HS-5 (cell line): Measurements from ENCODE around the gene PRKRIP1.
"Not testable (repeated sequence)": the region's sequence is repeated elsewhere in the genome, so short reads cannot be mapped to it uniquely, and the experiment has no call there.

Experiments used
- DNase-seq: peaks from one replicate; pipeline ENCODE4 v3.0.0-alpha.2; 2012; ENCODE audit warnings: low read depth

The PRKRIP1 gene

DNA sequence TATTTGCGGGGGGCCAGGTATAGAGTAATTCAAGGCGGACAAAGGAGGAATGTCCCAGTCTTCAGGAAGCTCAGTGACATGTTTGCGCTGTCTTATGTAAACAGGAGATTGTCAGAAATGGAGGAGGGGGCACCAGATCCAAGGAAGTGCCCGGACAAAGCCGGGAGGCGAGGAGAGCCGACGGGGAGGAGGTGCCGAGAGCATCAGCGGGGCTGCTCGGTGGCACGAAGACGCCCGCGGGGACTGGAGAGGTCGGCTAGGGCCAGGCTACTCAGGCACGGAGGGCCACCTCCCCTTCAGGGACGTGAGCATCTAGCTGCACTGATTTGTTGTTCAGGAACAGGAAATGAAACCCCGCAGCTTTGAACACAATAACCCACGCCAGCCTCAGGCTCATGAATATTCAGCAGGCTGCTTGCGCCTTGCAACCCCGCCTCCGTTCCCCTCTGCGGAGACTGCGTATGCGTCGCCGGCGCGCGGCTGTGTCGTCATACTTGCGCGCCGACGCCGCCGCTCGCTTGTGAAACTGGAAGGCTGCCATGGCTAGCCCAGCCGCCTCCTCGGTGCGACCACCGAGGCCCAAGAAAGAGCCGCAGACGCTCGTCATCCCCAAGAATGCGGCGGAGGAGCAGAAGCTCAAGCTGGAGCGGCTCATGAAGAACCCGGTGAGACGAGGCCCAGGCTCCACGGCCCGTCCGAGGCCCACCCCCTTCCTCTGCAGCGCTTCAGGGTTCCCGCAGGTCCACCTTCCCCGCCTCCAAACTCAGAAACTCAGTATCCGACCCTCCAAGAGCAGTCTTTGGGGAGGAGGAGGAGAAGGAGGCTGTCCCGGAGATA is at the start of gene PRKRIP1:
TSS of gene PRKRIP1 (plus strand) at position 491 of the 837 bp plus-strand sequence. CDS start at position 540, 49 bp downstream.
- peak; percentile 64 for DNase-seq

GRCh38 chr7:102346983-102347382 is 49.2 kb upstream of the PRKRIP1 start:
- not testable (repeated sequence) for DNase-seq

DNA sequence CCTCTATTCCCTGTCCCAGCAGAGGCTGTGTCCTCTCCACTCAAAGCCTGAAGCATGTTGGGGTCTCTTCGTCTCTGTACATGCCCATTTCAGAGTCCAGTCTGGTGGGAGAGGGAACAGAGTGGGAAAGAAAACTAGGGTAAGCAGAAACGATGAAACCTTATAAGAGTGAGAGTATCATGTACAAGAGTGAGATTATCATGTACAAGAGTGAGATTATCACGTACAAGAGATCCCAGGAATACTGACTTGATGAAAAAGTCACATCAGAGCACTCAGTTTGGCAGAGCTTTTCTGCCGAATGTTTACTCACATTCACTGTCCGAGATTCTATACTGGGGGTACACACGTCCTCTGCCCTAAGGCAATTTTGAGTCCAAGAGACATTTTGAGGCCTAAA is 39.8 kb upstream of the PRKRIP1 start, which contains the start of gene SPDYE6:
TSS of gene SPDYE6 (minus strand) at position 101 of the 400 bp plus-strand sequence. CDS start 421 bp downstream, outside the sequence.
- DNase-seq, result not testable (repeated sequence)

DNA sequence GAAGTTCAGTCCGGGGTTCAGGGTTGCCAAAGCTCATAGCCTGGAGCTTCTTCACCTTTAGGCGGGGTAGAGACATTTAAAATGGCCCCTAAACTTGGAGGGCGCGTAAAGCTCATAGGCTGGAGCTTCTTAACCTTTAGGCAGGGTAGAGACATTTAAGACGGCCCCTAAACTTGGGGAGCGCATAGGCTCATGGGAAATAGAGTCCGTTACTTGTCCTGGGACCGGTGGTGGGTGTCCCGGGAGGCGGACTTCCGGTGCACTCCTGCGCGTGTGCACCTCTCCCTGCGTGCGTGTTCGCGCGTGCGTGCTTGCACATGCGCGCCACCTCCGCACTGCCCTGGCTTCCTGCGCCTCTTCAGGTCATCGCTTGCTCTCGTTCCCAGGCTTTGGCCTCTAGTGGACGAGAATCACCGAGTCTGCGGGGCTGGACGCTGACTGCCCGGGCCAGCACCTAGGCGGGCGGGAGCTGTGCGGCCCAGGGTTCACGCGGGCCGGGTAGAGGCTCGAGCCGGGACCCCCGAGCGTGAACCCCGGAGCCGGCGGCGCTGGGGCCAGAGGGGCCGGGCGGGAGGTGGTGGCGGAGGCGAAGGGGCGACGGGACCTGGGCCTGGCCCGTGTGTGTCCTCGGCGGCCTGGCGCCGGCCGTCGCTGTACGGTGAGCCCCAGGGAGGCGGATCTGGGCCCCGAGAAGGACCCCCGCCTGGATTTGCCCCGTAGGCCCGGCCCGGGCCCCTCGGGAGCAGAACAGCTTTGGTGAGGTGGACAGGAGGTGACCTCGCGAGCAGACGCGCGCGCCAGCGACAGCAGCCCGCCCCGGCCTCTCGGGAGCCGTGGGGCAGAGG is 32.4 kb upstream of the PRKRIP1 start:
- peak; percentile 73 for DNase-seq

- DNase-seq, result not testable (repeated sequence)
Observed at GRCh38 chr7:102364394-102364886, 31.7 kb upstream of the PRKRIP1 start.

- not testable (repeated sequence) for DNase-seq
Observed at GRCh38 chr7:102365390-102365789, 30.8 kb upstream of the PRKRIP1 start.

- DNase-seq, result not testable (repeated sequence)
Observed at GRCh38 chr7:102370038-102370437, 26.1 kb upstream of the PRKRIP1 start.

DNA sequence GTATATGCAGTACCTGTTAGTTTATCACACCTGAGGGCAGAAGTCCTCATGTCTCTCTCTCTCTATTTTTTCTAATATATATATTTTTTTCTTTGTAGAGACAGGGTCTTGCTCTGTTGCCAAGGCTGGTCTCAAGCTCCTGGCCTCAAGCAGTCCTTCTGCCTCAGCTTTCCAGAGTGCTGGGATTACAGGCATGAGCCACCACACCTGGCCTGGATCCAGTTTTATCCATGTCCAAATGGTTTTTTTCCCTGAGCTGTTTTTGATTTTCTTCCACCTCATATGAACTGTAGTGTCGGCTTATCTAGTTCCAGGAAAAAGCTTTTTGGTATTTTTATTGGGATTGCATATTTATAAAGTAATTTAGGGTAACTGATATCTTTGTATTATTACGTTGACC is 23.4 kb upstream of the PRKRIP1 start:
- not testable (repeated sequence) for DNase-seq

GRCh38 chr7:102376964-102377466 is 19.1 kb upstream of the PRKRIP1 start:
- DNase-seq, result no peak

DNA sequence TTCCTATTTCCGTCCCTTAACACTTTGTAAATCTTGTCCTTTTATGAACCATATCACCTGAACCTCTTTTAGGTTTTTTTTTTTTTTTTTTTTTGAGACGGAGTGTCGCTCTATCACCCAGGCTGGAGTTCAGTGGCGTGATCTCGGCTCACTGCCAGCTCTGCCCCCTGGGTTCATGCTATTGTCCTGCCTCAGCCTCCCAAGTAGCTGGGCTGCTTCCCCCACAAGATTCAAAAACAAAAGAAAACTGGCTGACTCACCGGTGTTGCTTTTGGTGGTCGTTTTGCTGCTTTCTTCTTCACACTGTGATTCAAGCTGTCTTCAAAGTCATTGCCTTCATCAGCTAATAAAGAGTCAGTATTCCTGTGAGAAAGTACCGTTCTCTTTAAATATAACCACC is 15.3 kb upstream of the PRKRIP1 start:
- not testable (repeated sequence) for DNase-seq

DNA sequence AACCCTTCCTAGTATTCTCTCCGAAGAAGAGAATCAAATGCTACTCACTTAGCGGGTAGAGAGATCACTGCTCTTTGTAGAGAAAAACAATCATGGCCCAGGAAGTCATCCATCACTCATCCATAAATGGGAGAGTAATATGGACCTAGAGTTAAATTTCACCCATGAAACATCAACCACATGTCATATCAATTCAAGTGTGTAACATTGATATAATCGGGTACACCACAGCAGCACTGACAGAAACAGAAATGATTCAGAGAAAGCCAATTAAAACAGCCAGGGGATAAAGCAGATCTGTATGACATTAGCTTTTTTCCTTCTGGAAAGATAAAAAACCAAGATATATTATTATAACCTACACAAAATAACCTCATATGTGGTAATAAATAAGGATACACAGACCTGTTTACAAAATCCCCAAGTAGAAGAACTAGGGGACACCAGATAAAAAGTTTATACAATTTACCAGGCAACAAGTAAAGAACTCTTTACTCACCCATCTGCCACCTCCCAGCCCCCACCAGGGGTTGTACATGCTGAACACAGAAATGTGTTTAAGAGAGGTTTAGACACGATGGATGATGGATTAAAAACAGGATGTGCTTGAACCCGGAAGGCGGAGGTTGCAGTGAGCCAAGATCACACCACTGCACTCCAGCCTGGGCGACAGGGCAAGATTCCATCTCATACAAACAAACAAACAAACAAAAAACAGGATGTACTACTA is 14.3 kb upstream of the PRKRIP1 start:
- DNase-seq, result not testable (repeated sequence)

GRCh38 chr7:102387064-102387463 is 9.1 kb upstream of the PRKRIP1 start:
- no peak for DNase-seq

DNA sequence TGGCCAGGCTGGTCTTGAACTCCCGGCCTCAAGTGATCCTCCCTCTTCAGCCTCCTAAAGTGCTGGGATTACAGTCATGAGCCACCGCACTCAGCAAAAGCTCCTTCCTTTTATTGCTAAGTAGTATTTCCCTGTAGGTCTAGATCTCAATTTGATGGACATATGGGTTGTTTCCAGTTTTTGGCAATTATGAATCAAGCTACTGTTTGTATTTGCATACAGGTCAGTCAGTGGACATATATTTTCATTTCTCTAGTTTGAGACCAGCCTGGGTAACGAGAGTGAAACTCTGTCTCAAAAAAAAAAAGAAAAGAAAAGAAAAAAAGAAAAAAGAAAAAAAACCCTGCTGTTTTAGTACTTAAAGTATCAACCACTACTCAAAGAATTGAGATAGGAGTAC is 6.4 kb upstream of the PRKRIP1 start:
- DNase-seq, result no peak

DNA sequence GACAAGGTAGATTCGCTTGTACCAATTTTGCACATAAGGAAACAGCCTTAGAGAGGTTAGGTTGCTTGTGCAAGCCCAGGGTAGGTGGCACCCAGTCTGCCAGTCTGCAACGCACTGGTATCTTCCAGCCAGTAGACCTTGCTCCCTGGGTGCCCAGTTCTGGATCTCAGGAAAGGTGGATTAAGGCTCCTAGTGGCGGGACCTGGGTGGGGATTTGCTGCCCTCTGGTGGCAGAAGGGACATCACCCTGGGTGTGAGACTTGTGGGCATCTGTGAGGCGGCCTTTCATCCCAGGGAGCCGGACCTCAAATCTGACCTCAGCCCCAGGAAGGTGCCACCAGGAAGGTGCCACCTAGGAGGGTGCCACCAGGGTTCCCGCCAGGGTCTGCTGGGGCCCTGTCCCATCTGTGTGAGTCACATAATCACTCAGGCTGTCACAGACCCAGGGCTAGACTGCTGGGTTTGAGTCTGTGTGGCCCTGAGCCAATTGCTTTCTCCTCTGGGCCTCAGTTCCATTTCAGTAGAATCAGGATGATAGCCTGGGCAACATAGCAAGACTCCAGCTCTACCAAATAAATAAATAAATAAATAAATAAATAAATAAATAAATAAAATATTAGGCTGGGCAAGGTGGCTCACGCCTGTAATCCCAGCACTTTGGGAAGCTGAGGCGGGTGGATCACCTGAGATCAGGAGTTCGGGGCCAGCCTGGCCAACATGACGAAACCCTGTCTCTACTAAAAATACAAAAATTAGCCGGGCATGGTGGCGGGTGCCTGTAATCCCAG is 5.3 kb upstream of the PRKRIP1 start:
- no peak for DNase-seq

DNA sequence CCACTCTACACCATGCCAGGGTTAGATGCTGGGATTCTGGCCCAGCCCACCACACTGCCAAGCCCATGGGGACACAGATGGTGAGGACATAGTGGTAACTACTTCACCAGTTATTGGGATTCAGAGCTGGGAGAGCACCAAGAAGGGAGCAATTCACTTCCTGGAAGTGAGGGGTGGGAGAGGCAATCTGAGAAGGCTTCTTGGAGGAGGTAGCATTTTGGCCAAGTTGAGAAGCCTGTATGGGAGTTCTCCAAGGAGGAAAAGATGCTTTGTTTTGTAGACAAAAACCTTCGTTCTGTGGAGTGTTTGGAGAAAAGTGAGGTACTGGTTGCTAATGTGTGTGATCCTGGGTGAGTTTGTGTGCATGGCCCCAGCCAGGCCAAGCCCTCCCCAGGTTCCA is 3.8 kb upstream of the PRKRIP1 start:
- no peak for DNase-seq

DNA sequence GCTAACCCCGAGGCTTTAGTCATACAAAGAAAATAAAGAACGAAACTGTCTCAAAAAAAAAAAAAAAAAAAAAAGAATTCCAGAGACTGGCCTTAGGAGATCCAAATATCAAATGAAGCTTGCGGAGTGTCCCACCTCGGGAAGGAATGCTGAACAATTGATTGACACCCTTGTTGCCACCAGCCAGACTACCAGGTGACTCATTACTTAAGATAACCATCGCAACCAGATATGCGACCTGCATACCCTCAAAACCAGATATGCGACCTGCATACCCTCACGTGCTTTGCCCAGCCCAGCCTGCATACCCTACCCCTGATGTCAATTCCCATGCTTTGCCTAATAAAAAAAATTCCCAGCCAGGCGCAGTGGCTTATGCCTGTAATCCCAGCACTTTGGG is 2.7 kb upstream of the PRKRIP1 start:
- DNase-seq, result no peak

DNA sequence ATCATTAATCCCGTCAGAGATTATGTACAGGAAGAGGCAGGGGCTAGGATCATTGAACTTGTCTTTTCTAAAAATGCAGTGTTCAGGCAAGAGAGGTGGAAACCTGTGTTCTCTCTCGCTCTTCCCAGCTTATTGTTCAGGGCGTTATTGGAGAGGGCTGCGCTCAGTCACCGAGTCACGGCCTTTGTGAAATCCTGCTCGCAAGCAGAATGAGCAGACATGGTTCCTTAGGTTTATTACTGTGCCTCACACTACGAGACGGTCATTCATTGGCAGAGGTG is 631 bp upstream of the PRKRIP1 start:
- DNase-seq, result no peak

GRCh38 chr7:102396710-102397019 is 502 bp downstream of the PRKRIP1 start:
- DNase-seq, result no peak

DNA sequence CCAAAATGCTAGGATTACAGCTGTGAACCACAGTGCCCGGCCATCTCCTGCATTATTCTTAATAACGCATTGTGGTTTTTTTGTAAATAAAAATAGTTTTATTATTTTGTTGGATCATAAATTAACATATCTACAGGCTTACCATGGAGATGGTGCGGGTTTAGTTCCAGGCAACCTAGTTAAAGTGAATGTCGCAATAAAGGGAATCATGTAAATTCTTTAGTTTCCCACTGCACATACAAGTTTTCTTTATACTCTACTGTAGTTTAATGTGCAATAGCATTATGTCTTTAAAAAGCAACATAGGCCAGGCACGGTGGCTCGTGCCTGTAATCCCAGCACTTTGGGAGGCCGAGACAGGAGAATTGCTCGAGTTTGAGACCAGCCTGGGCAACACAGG is 2.4 kb downstream of the PRKRIP1 start:
- DNase-seq, result no peak

DNA sequence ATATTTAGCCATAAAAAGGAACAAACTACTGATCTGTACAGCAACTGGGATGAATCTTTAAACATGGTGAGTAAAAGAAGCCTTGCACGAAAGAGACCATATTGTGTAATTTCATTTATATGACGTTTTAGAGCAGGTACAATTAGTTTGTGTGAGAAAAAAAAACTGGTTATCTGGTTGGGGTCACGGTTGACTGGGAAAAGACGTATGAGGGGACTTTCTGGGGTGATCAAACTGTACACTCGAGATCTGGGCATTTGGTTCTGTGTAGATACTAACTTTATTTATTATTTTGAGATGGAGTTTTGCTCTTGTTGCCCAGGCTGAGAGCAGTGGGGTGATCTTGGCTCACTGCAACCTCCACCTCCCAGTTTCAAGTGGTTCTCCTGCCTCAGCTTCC is 4.2 kb downstream of the PRKRIP1 start:
- DNase-seq, result no peak

- DNase-seq, result no peak
Observed at GRCh38 chr7:102403563-102403962, 7.4 kb downstream of the PRKRIP1 start.
